C4-2B (cell line): ENCODE measurements around the gene C1QTNF1.

ENCODE experiments used
- CTCF ChIP-seq: fragments of 450-650 bp; conservative IDR thresholded peaks from 2 replicates; pipeline ENCODE4 v1.5.1; 2017; ENCODE audit warnings: mild to moderate bottlenecking
- ZFX ChIP-seq: fragments of 450-650 bp; IDR thresholded peaks from 2 replicates; pipeline ENCODE4 v1.6.1; 2017

DNA sequence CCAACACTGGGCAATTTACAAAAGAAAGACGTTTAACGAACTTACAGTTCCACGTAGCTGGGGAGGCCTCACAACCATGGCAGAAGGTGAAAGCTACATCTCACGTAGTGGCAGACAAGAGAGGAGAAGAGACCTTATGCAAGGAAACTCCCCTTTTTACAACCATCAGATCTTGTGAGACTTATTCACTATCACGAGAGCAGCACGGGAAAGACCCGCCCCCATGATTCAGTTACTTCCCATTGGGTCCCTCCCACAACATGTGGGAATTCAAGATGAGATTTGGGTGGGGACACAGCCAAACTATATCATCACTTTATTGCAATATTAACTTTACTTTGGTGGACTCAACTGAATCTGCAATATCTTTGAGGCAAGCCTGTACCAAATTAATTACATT lies 38.7 kb downstream of the C1QTNF1 start:
- no peak for TF ChIP-seq CTCF
- TF ChIP-seq ZFX = no peak
